ENCODE results near the gene PSENEN.
A peak's percentile ranks its signal among the peaks of the same experiment; 100 is the strongest.

PSENEN gene

GRCh38 chr19:35736913-35737886, 8.3 kb upstream of the PSENEN start:
- no peak for DNase-seq

GRCh38 chr19:35738021-35738886, 7.2 kb upstream of the PSENEN start:
- DNase-seq, result no peak

GRCh38 chr19:35738887-35739229, 6.6 kb upstream of the PSENEN start:
- DNase-seq, result no peak

- DNase-seq, result no peak
These were observed 6.0 kb upstream of the PSENEN start for GRCh38 chr19:35739275-35740107.

DNA sequence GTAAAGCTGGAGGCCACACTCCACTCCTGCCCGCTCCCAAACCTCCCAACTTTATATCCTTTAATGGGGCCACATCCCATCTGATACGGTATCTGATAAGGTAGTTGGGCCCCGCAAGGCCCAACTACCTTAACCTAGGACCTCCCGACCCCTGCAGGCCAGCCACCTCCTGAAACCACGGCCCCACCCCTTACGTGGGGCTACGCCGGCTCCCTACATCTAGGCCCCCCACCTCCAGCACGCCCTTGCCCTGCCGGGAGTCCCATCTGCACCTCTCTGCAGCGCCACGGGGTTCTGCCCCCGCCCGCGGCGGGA, 5.4 kb upstream of the PSENEN start:
- DNase-seq, result no peak

DNA sequence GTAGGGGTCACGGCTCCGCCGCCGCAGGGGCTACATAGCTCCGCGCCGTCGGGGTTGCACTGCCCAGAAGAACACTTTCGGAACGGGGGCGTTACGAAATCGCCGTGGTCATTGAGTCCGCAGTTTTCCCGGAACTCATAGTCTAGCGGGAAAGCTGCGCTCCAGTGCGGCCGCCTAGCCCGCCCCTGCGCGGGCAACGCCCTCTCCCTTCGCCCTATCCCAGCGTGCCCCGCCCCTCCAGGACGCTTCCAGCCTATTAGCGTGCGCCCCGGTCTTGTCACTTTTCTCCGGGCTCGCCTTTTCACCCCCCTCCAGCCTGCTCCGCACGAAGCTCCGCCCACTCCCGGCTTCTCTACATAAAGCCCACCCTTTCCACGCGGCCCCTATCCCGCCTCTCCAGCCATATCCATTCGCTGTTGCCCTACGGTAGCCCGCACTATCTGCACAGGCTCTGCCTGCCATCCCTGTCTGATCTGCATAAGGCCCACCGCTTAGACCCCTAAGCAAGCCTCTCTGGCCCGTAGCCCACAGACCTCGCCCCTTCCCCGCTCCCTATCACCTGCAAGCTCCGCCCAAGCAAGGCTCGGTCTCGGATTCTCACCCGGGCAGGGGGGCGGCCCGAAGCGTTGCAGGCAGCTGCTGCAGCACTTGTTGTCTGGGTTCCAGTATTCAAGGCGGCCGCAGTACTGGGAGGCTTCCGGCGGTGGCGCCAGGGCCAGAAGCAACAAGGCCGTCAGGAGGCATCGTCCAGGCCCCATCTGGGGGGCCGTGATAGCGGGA, 4.8 kb upstream of the PSENEN start:
- peak; percentile 96 for DNase-seq

DNA sequence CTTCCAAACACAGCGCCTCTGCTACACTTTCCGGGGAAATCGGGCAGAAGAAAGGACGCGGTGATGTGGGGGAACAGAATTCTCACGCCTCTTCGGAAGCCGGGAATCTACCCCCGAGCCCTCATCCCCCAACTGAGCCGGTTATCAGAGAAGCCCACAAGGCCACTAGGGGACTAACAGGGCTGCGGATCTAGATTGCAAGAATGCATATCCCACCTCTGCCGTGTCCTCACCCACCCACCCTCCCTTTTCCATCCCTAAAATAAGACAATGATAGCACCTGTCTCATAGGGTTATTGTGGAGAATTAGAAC, 4.3 kb upstream of the PSENEN start:
- DNase-seq, result no peak

GRCh38 chr19:35742121-35742724, 3.2 kb upstream of the PSENEN start, which contains the start of gene IGFLR1:
TSS of gene IGFLR1 (minus strand) at chr19:35742452. CDS start at chr19:35741180, 1,272 bp downstream.
- peak; percentile 84 for DNase-seq

- no peak for DNase-seq
These were observed 1.6 kb upstream of the PSENEN start for GRCh38 chr19:35743640-35744429.

GRCh38 chr19:35744430-35745327, 772 bp upstream of the PSENEN start:
- peak; percentile 95 for DNase-seq

- no peak for DNase-seq
These were observed 624 bp downstream of the PSENEN start for GRCh38 chr19:35746087-35746462.

GRCh38 chr19:35746531-35746930, 1.1 kb downstream of the PSENEN start:
- no peak for DNase-seq

- peak; percentile 99 for DNase-seq
These were observed 2.9 kb downstream of the PSENEN start, which contains the start of gene LIN37 for GRCh38 chr19:35748106-35749020. TSS of gene LIN37 (plus strand) at chr19:35748576. CDS start at chr19:35748725, 149 bp downstream.

GRCh38 chr19:35750167-35750566, 4.7 kb downstream of the PSENEN start:
- DNase-seq, result no peak

- no peak for DNase-seq
These were observed 6.6 kb downstream of the PSENEN start for GRCh38 chr19:35751839-35752745.

DNA sequence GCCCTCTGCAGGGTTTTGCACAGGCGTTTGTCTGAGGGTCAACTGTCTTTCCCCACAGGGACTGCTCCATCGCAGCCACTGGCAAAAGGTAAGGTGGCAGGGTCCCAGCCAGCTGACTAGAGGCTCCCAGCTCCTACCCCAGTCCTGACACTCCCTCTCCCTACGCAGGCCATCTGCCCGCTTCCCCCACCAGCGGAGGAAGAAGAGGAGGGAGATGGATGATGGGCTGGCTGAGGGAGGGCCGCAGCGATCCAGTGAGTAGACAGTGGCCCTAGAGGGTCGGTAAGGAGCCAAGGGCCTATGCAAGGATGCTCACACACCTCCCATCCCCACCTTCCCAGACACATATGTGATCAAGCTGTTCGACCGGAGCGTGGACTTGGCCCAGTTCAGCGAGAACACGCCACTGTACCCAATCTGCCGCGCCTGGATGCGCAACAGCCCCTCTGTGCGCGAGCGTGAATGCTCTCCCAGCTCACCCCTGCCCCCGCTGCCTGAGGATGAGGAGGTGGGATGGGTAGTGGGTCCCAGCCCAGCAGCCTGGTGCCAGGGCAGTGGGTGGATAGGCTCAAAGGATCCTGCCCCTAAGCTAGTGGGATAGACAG, 7.4 kb downstream of the PSENEN start:
- DNase-seq, result no peak
